HepG2 (cell line): Measurements from ENCODE around the gene SRBD1. TPM values are rescaled to one million over a fixed set of nuclear protein-coding genes. Genes with fewer than 3 reads are reported as not detected.

Source experiments
- ARNTL ChIP-seq: sonication (generic); formaldehyde crosslinking; IDR thresholded peaks from 2 replicates; pipeline ENCODE4 v1.4.0; 2020; ENCODE audit warnings: mild to moderate bottlenecking, missing genetic modification reagents
- GATAD1 ChIP-seq: IDR thresholded peaks from 2 replicates; pipeline ENCODE4 v1.6.1; 2016; ENCODE audit warnings: missing genetic modification reagents, missing compliant biosample characterization
- HES4 ChIP-seq: sonication (generic); formaldehyde crosslinking; IDR thresholded peaks from 2 replicates; pipeline ENCODE4 v1.9.0; 2021; ENCODE audit warnings: mild to moderate bottlenecking, missing genetic modification reagents, borderline replicate concordance
- HINFP ChIP-seq: sonication (generic); formaldehyde crosslinking; IDR thresholded peaks from 2 replicates; pipeline ENCODE4 v1.4.0; 2020; ENCODE audit warnings: low read depth, mild to moderate bottlenecking, missing genetic modification reagents
- KDM5B ChIP-seq: sonication (generic); formaldehyde crosslinking; IDR thresholded peaks from 2 replicates; pipeline ENCODE4 v1.4.0; 2020; ENCODE audit warnings: missing genetic modification reagents, mild to moderate bottlenecking, borderline replicate concordance
- KLF11 ChIP-seq: IDR thresholded peaks from 2 replicates; pipeline ENCODE4 v1.6.1; 2016; ENCODE audit warnings: missing compliant biosample characterization
- KLF12 ChIP-seq: sonication (generic); formaldehyde crosslinking; IDR thresholded peaks from 2 replicates; pipeline ENCODE4 v1.4.0; 2020; ENCODE audit warnings: missing genetic modification reagents, borderline replicate concordance
- MATR3 ChIP-seq: sonication (generic); formaldehyde crosslinking; IDR thresholded peaks from 2 replicates; pipeline ENCODE4 v1.4.0; 2020; ENCODE audit warnings: missing genetic modification reagents
- MLLT10 ChIP-seq: sonication (generic); formaldehyde crosslinking; IDR thresholded peaks from 2 replicates; pipeline ENCODE4 v1.4.0; 2020; ENCODE audit warnings: missing genetic modification reagents
- ONECUT2 ChIP-seq: sonication (generic); formaldehyde crosslinking; IDR thresholded peaks from 2 replicates; pipeline ENCODE4 v1.4.0; 2020; ENCODE audit warnings: missing genetic modification reagents
- PATZ1 ChIP-seq: sonication (generic); formaldehyde crosslinking; IDR thresholded peaks from 2 replicates; pipeline ENCODE4 v1.4.0; 2020; ENCODE audit warnings: missing genetic modification reagents
- SALL2 ChIP-seq: sonication (generic); formaldehyde crosslinking; IDR thresholded peaks from 2 replicates; pipeline ENCODE4 v1.8.1; 2023; ENCODE audit warnings: mild to moderate bottlenecking, missing genetic modification reagents, inconsistent platforms
- SIN3A ChIP-seq: IDR thresholded peaks from 2 replicates; pipeline ENCODE4 v1.6.1; 2011; ENCODE audit warnings: low read depth, mild to moderate bottlenecking, control low read depth, low read length, borderline replicate concordance
- ZNF136 ChIP-seq: sonication (generic); formaldehyde crosslinking; IDR thresholded peaks from 2 replicates; pipeline ENCODE4 v1.8.1; 2022; ENCODE audit warnings: low read depth, mild to moderate bottlenecking, moderate library complexity, missing genetic modification reagents
- ZNF230 ChIP-seq: sonication (generic); formaldehyde crosslinking; IDR thresholded peaks from 2 replicates; pipeline ENCODE4 v1.4.0; 2020; ENCODE audit warnings: mild to moderate bottlenecking, missing genetic modification reagents
- ZNF24 ChIP-seq: fragments of 450-650 bp; IDR thresholded peaks from 2 replicates; pipeline ENCODE4 v1.6.1; 2017; ENCODE audit warnings: antibody characterized with exemption, mild to moderate bottlenecking
- ZNF569 ChIP-seq: sonication (generic); formaldehyde crosslinking; IDR thresholded peaks from 2 replicates; pipeline ENCODE4 v1.5.0; 2020; ENCODE audit warnings: mild to moderate bottlenecking, missing genetic modification reagents, moderate library complexity, borderline replicate concordance
- ZNF782 ChIP-seq: sonication (generic); formaldehyde crosslinking; IDR thresholded peaks from 2 replicates; pipeline ENCODE4 v1.4.0; 2020; ENCODE audit warnings: missing genetic modification reagents, mild to moderate bottlenecking, borderline replicate concordance
- polyA plus RNA-seq, 8 experiments: library from polyadenylated mRNA; depleted of rRNA in 3 of 8; stranded (reverse) in 7 of 8; unstranded in 1 of 8; fragments of >200 nt; fragmentation: Illumina TruSeq in 4 of 8; extraction: Trizol in 4 of 8; gene quantifications; 2 replicates each; pipeline versions ENCODE4 v1.2.1 to v1.2.3, GENCODE V29; 2011 to 2016; ENCODE audit warnings: low read depth in 4 of 8, missing spikeins in 1 of 8, mixed read lengths in 1 of 8; ENCODE audit not compliant: insufficient read depth in 1 of 8
- total RNA-seq, 5 experiments: library from RNA; depleted of rRNA; stranded (reverse); fragments of >200 nt; fragmentation: Illumina TruSeq; extraction: Trizol; gene quantifications; 2 replicates each; pipeline ENCODE4 v1.2.3, GENCODE V29; 2016; ENCODE audit warnings: low read depth in 1 of 5
- TF ChIP-seq, protein P1 (sequence below): sonication (generic); formaldehyde crosslinking; IDR thresholded peaks from 2 replicates; pipeline ENCODE4 v1.4.0; 2020; ENCODE audit warnings: missing genetic modification reagents
- TF ChIP-seq, protein P2 (sequence below): conservative IDR thresholded peaks from 2 replicates; pipeline ENCODE4 v1.6.1; 2018; ENCODE audit warnings: missing genetic modification reagents
- TF ChIP-seq, protein P3 (sequence below): sonication (generic); formaldehyde crosslinking; conservative IDR thresholded peaks from 2 replicates; pipeline ENCODE4 v1.8.1; 2023; ENCODE audit warnings: missing genetic modification reagents

SRBD1 gene
- total and polyA plus RNA-seq, 2 of the 13 experiments (the other 11 are each of a cell fraction or from before 2014, with no cell fraction given), result 3.2 to 23.9 TPM

GRCh38 chr2:45373534-45373933, 237.5 kb downstream of the SRBD1 start (continued):
- TF ChIP-seq, protein P1, sequence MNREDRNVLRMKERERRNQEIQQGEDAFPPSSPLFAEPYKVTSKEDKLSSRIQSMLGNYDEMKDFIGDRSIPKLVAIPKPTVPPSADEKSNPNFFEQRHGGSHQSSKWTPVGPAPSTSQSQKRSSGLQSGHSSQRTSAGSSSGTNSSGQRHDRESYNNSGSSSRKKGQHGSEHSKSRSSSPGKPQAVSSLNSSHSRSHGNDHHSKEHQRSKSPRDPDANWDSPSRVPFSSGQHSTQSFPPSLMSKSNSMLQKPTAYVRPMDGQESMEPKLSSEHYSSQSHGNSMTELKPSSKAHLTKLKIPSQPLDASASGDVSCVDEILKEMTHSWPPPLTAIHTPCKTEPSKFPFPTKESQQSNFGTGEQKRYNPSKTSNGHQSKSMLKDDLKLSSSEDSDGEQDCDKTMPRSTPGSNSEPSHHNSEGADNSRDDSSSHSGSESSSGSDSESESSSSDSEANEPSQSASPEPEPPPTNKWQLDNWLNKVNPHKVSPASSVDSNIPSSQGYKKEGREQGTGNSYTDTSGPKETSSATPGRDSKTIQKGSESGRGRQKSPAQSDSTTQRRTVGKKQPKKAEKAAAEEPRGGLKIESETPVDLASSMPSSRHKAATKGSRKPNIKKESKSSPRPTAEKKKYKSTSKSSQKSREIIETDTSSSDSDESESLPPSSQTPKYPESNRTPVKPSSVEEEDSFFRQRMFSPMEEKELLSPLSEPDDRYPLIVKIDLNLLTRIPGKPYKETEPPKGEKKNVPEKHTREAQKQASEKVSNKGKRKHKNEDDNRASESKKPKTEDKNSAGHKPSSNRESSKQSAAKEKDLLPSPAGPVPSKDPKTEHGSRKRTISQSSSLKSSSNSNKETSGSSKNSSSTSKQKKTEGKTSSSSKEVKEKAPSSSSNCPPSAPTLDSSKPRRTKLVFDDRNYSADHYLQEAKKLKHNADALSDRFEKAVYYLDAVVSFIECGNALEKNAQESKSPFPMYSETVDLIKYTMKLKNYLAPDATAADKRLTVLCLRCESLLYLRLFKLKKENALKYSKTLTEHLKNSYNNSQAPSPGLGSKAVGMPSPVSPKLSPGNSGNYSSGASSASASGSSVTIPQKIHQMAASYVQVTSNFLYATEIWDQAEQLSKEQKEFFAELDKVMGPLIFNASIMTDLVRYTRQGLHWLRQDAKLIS (CRISPR knock-in tag), result no peak
- TF ChIP-seq MLLT10 (CRISPR knock-in tag) (no peak), GATAD1 (CRISPR knock-in tag) (0 out of 2 replicates have a peak, but pooled peaks have one; percentile 32), ZNF24 (no peak), HES4 (CRISPR knock-in tag) (no peak), PATZ1 (CRISPR knock-in tag) (peak; percentile 21; the same call in 1 of the 2 replicates), SALL2 (CRISPR knock-in tag) (peak; percentile 53; the same call in 1 of the 2 replicates), SIN3A (no peak), ZNF136 (no peak), MATR3 (CRISPR knock-in tag) (no peak), HINFP (CRISPR knock-in tag) (no peak), ZNF782 (CRISPR knock-in tag) (no peak), ONECUT2 (CRISPR knock-in tag) (peak; percentile 98), KDM5B (no peak), ZNF230 (CRISPR knock-in tag) (no peak), KLF11 (peak; percentile 68; the same call in 1 of the 2 replicates), ZNF569 (CRISPR knock-in tag) (no peak), ARNTL (no peak), KLF12 (no peak)
- TF ChIP-seq, protein P2, sequence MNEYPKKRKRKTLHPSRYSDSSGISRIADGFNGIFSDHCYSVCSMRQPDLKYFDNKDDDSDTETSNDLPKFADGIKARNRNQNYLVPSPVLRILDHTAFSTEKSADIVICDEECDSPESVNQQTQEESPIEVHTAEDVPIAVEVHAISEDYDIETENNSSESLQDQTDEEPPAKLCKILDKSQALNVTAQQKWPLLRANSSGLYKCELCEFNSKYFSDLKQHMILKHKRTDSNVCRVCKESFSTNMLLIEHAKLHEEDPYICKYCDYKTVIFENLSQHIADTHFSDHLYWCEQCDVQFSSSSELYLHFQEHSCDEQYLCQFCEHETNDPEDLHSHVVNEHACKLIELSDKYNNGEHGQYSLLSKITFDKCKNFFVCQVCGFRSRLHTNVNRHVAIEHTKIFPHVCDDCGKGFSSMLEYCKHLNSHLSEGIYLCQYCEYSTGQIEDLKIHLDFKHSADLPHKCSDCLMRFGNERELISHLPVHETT (CRISPR knock-in tag), result no peak
- TF ChIP-seq, protein P3, sequence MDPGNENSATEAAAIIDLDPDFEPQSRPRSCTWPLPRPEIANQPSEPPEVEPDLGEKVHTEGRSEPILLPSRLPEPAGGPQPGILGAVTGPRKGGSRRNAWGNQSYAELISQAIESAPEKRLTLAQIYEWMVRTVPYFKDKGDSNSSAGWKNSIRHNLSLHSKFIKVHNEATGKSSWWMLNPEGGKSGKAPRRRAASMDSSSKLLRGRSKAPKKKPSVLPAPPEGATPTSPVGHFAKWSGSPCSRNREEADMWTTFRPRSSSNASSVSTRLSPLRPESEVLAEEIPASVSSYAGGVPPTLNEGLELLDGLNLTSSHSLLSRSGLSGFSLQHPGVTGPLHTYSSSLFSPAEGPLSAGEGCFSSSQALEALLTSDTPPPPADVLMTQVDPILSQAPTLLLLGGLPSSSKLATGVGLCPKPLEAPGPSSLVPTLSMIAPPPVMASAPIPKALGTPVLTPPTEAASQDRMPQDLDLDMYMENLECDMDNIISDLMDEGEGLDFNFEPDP (CRISPR knock-in tag), result no peak
